DMS153 treated with DMSO at 0.1 percent for 48 hours (cell line): ENCODE results near the gene BCAS3.
"Not testable (repeated sequence)": the region's sequence is repeated elsewhere in the genome, so short reads cannot be mapped to it uniquely, and the experiment has no call there.

Source experiments
- DNase-seq: peaks from one replicate; lab custom pipeline; 2025; ENCODE audit not compliant: unreplicated experiment; lab: John Stamatoyannopoulos, UW

The BCAS3 gene

GRCh38 chr17:61240851-61241468 lies 563.3 kb downstream of the BCAS3 start:
- DNase-seq, result no peak

GRCh38 chr17:61244988-61245387 lies 567.3 kb downstream of the BCAS3 start:
- DNase-seq, result not testable (repeated sequence)

- no peak for DNase-seq
Observed at GRCh38 chr17:61245706-61246135, 568.1 kb downstream of the BCAS3 start.

GRCh38 chr17:61247439-61247838 lies 569.8 kb downstream of the BCAS3 start:
- no peak for DNase-seq

GRCh38 chr17:61248399-61248798 lies 570.7 kb downstream of the BCAS3 start:
- DNase-seq, result no peak

GRCh38 chr17:61249649-61250299 lies 572.1 kb downstream of the BCAS3 start:
- DNase-seq, result no peak

- no peak for DNase-seq
Observed at GRCh38 chr17:61250335-61250890, 572.8 kb downstream of the BCAS3 start.

- DNase-seq, result no peak
Observed at GRCh38 chr17:61251939-61252865, 574.6 kb downstream of the BCAS3 start.

GRCh38 chr17:61253362-61253761 lies 575.7 kb downstream of the BCAS3 start:
- DNase-seq, result no peak

- DNase-seq, result no peak
Observed at GRCh38 chr17:61253937-61254574, 576.4 kb downstream of the BCAS3 start.

GRCh38 chr17:61254904-61255303 lies 577.3 kb downstream of the BCAS3 start:
- no peak for DNase-seq

GRCh38 chr17:61255647-61256046 lies 578.0 kb downstream of the BCAS3 start:
- DNase-seq, result no peak

- DNase-seq, result no peak
Observed at GRCh38 chr17:61259360-61259759, 581.7 kb downstream of the BCAS3 start.

GRCh38 chr17:61260071-61260797 lies 582.6 kb downstream of the BCAS3 start:
- no peak for DNase-seq

GRCh38 chr17:61261001-61261637 lies 583.5 kb downstream of the BCAS3 start:
- DNase-seq, result no peak

- no peak for DNase-seq
Observed at GRCh38 chr17:61265397-61265796, 587.7 kb downstream of the BCAS3 start.

GRCh38 chr17:61267847-61268246 lies 590.2 kb downstream of the BCAS3 start:
- no peak for DNase-seq

- no peak for DNase-seq
Observed at GRCh38 chr17:61275395-61275794, 597.7 kb downstream of the BCAS3 start.

GRCh38 chr17:61276806-61277205 lies 599.2 kb downstream of the BCAS3 start:
- DNase-seq, result no peak
